Fibroblast of lung (primary cell): Measurements from ENCODE around the gene ABCB9.

Source experiments
- EZH2 ChIP-seq: IDR thresholded peaks from 2 replicates; pipeline ENCODE4 v1.5.1; 2012; ENCODE audit warnings: low read length, control low read depth, mild to moderate bottlenecking; ENCODE audit errors: missing control alignments
- TF ChIP-seq, protein P1 (sequence below), 2 donors: IDR thresholded peaks in 1 of 2; conservative IDR thresholded peaks in 1 of 2; 1 replicate in 1 of 2; 2 replicates in 1 of 2; pipeline ENCODE4 v1.5.1; 2011 to 2012; ENCODE audit warnings: low read length in 2 of 2, control low read depth in 1 of 2, inconsistent platforms in 1 of 2, low read depth in 1 of 2, mild to moderate bottlenecking in 1 of 2

- TF ChIP-seq, protein P1, sequence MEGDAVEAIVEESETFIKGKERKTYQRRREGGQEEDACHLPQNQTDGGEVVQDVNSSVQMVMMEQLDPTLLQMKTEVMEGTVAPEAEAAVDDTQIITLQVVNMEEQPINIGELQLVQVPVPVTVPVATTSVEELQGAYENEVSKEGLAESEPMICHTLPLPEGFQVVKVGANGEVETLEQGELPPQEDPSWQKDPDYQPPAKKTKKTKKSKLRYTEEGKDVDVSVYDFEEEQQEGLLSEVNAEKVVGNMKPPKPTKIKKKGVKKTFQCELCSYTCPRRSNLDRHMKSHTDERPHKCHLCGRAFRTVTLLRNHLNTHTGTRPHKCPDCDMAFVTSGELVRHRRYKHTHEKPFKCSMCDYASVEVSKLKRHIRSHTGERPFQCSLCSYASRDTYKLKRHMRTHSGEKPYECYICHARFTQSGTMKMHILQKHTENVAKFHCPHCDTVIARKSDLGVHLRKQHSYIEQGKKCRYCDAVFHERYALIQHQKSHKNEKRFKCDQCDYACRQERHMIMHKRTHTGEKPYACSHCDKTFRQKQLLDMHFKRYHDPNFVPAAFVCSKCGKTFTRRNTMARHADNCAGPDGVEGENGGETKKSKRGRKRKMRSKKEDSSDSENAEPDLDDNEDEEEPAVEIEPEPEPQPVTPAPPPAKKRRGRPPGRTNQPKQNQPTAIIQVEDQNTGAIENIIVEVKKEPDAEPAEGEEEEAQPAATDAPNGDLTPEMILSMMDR (conservative IDR thresholded peaks at IDR 0.05 in 1 of 2, IDR thresholded peaks at IDR 0.05 in 1 of 2; ENCODE audit: low read depth in 1 of 2, low read length in 2 of 2): no peak
- TF ChIP-seq EZH2: no peak
Measured at GRCh38 chr12:122909442-122910288, 56.6 kb downstream of the ABCB9 start.
